GM19023 (cell line): Measurements from ENCODE around the gene SLC16A9.

ENCODE experiments used
- ATAC-seq: cut with Tn5 transposase; IDR thresholded peaks from one replicate; pipeline ENCODE4 v1.9.1; 2021; ENCODE audit warnings: mild to moderate bottlenecking, moderate library complexity; ENCODE audit not compliant: unreplicated experiment

Gene SLC16A9

GRCh38 chr10:59631237-59631636, 78.4 kb downstream of the SLC16A9 start:
- no peak for ATAC-seq

DNA sequence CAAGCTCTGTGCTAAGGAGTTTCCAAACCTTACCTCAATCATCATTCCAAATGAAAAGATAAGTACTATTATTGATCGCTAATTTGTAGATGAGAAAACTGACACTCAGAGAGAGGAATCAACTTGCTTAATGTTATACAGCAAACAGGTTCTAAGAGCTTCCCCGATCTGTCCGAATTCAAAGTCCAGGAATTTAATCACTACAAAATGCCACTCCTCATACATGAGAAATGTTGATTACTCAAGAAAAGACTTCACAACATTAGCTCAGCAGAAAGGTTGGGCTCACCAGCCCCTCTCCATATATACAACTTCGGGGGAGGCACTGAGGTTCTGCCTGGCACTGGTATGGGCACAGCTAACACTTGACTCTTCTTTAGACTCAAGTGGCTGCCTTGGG, 80.7 kb downstream of the SLC16A9 start:
- ATAC-seq, result no peak

DNA sequence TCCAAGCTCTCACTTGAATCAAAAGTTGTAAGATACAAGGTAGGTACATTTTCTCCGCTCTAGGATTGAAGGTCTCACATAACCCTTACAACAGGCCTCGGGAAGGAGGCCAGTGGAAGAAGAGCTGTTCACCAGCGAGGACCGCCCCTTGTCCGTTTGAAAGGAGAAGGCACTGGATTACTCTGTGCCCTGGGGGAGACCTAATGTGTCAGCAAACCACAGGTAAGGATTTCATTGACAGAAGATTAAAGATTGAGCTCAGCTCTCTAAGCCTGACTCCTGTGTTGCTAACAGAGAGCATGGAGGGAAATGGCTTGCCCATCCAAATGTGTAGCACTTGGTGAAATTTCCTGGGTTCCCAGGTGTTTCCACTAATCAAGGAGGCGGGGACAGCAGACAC, 81.2 kb downstream of the SLC16A9 start:
- no peak for ATAC-seq

GRCh38 chr10:59627366-59628018, 82.2 kb downstream of the SLC16A9 start:
- no peak for ATAC-seq

GRCh38 chr10:59626523-59626869, 83.2 kb downstream of the SLC16A9 start:
- no peak for ATAC-seq

DNA sequence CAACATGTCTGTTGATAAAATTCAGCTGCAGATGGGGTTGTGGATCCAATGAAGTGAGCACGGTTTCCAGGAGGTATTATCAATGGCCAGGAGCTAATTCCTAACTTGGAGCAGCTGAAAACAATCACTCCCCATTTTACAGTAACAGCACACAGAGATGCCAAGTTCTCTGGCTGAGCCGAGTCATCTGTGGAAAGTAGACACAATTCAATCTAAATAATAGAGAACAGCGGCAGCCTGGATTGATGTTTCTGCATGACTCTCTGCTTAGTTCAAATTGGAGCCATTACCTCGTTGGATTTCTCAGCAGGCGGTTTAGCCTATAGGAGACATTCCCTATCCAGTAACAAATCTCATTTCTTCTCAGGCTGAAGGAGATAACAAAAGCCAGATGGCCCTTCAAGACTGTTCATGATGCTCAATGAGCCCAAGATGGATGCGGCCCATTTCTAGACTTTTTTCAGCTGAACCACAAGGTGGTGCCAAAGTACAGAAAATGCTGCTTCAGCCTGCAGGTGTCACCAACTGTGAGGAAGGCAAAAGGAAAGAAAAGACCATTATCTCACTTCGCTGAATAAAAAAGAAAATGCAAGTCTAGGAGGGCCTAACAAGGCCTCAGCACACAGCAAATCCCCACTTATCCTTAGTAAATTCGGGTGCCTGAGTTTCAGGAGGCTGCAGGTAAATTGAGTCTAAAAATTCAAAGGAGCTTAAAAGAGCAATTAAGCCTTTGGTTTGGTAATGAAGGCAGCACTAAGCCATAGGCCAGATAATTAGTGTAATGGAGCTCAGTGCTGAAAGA, 83.7 kb downstream of the SLC16A9 start:
- peak; percentile 92 for ATAC-seq

DNA sequence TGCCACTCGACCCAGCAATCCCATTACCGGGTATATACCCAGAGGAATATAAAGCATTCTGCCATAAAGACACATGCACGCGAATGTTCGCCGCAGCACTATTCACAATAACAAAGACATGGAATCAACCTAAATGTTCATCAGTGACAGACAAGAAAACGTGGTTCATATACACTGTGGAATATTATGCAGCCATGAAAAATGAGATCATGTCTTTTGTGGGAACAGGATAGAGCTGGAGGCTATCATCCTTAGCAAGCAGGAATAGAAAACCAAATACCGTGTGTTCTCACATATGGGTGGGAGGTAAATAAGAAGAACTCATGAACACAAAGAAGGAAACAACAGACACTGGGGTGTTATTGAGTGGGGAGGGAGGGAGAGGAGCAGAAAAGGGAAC, 84.7 kb downstream of the SLC16A9 start:
- no peak for ATAC-seq

- ATAC-seq, result no peak
These were observed 85.5 kb downstream of the SLC16A9 start for GRCh38 chr10:59624136-59624535.

DNA sequence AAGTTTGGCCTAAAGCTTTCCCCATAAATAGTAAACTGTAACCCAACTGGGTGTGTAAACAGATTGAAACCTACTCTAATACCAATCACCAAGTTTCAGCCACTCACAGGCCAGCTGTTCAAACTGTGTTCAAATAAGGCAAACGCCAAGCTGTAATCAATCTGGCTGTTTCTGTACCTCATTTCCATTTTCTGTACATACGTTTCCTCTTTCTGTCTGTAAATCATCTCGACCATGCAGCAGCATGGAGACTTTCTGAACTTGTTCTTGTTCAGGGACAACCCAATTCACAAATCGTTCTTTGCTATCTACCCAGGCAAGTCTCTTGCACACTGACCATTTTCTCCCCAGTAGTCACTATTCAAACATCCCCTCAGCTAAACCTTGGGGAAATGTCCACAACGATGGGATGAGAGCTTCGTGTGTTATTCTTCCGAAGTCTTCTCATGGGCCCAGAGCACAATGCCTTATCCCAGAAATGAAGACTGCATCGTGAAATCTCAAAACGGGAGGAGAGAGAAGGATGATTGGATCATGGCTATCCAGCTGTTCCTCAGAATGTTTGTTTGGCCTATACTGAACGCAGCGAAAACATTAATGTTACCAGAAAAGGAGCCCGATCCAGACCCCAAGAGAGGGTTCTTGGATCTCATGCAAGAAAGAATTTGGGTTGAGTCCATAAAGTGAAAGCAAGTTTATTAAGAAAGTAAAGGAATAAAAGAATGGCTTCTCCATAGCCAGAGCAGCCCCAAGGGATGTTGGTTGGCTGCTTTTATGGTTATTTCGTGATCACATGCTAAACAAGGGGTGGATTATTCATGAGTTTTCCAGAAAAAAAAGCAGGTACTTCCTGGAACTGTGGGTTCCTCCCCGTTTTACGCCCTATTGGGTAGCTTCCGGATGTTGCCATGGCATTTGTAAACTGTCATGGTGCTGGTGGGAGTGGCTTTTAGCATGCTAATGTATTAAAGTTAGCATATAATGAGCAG, 86.2 kb downstream of the SLC16A9 start:
- no peak for ATAC-seq

DNA sequence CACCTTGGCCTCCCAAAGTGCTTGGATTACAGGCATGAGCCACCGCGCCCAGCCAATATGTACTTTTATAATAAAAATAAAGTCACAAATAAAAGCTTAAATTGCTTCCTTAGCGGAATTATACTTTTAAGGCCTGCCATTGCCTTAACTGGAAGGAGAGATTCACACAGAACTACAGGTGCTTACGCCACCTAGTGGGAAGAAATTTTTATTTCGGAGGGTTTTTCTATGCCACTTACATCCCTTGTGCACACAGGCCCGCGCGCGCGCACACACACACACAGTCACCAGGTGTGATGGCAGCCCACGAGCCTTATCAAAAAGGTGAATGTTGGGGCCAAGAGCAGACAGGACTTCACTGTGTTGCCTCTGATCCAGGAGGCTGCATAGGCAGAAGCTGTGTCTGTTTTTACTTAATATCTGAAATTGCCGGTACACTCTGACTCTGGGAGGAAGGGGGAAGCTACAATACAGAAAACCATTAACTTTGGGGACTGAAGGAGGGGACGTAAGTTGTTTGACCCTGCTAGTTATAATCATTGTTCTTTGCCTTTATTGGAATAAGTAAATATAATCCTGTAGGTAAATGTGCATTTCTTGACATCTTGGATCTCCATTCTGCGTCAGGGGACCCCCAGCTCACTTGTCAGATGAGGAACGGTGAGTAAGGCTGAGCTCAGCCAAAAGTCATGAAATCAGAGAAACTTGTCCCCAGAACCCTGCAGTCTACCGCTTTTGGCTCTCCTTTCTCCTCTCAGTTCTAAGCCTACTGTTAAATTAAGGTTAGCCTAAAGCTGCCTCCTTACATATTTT, 87.1 kb downstream of the SLC16A9 start:
- ATAC-seq, result no peak

GRCh38 chr10:59621771-59622170, 87.9 kb downstream of the SLC16A9 start:
- no peak for ATAC-seq

GRCh38 chr10:59618666-59619065, 91.0 kb downstream of the SLC16A9 start:
- no peak for ATAC-seq

DNA sequence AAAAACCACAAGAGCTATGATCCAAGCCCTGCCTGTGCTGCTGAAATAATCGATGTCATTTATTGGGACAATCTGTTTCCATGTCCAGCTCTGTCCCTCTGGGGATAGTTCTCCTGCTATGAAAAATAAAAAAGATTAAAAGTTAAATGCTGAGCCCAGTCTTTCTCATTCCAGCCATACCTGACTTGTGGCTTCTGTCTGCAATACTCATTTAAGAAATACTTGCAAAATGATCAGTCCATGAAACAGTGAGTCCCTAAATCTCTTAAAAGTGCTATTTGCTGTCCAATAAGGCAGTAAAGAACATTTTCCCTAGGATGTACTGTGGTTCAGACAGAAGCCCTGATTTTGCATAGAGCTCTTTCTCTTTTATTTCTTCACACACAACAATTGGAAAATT, 91.7 kb downstream of the SLC16A9 start:
- ATAC-seq, result no peak

GRCh38 chr10:59611048-59611447, 98.6 kb downstream of the SLC16A9 start:
- ATAC-seq, result no peak

DNA sequence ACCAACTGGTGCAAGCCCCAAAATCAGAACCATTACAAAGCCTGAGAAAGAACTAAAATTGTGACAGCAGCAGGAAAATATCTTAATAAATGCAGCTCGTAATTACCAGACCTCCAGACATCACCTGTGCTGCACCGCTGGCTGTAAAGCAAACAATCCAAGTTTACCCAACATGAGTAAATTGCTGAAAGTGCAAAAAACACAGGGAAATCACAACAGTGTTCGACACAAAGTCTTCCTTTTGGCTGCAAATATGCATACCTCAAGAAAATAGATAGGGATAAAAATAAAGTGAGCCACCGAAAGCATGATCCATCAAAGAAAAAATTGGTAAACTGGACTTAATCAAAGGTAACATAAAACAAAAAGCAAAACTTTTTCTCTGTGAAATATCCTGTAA, 101.7 kb downstream of the SLC16A9 start:
- no peak for ATAC-seq

DNA sequence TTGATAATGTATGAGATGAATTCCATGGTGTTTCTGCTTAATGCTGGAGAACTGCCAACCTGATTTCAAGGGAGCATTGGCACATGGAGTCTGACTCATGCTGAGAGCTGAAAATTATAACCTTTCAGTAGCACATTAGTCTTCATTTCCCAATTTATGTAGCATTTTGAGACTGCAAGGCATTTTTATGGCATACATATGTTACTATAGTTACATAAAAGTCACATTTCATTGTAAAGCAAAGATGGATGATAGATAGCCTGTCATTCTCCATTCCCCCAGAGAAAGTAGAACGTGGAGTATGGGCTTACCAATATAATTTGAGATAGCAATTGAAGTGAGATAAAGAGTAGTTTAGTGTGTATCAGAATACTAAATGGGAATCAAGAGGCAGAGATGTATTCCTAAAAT, 103.1 kb downstream of the SLC16A9 start:
- ATAC-seq, result no peak

DNA sequence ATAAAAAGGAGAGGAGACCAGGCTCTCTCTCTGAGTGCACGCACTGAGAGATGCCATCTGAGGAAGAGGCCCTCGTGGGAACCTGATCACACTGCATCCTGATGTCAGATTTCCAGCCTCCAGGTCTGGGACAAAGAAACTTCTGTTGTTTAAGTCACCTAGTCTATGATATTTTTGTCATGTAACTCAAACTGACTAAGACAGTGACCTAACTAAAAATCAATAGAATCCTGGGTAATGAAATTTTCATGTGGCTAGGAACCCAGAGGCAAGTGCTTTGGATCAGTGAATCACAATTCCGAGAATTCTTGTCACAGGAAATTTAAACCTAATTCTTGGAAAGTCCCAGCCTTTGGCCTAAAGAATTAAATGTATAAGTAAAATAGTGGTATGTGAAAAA, 107.7 kb downstream of the SLC16A9 start:
- ATAC-seq, result no peak
